ENCODE measurements around the gene CNTNAP2. TPM values are rescaled to one million over a fixed set of nuclear protein-coding genes. Genes with fewer than 3 reads are reported as not detected.

Gene CNTNAP2
- total RNA-seq, 4 donors from 2014 or later: not detected

DNA sequence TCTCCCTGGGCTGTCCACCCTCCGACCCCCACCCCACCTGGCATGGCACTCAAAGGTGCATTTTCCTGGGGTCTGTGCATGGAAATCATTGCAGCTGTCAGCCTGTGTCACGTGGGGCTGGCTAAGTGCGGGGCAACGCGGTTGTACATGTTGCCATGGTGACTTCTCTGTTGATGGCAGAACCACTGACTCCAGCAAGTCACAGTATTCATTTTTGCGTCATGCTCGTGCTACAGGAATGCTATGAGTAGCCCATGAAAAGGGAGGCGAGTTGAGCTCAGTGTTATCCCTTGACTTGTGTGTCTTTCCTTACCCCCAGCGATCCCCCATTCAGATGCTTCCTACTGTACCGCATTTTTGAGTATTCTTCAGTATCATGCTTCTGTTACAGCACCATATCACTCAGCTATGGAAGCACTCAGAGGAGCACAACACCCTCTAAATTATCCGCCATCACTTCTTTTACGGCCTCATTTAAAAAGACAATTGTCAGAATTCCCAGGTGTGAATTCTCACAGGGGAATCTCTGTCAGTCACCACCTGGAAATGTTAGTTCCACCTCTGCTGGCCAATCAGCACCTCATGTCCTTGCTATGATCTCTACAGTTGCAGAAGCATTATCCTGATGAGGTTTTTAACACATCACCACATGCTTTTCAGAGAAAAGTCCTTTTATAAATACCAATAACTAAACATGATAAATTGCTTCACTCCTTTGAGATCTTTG is 2279.6 kb downstream of the CNTNAP2 start:
- Histone ChIP-seq H3K27ac (no peak overlapping the region), H3K9me3 (no peaks in the 10 kb centered on the region), H3K36me3 (no peaks in the 10 kb centered on the region), H3K4me1 (no peaks in the 10 kb centered on the region), H3K4me3 (no peak overlapping the region), H3K27me3 (peaks cover 0 to 8% (median 0%) of the 10 kb centered on the region in 3 donors)
- intact Hi-C loops (cut with DNase I; ENCODE audit: low total_unique reads): no loop called here
- TF ChIP-seq POLR2A (IDR thresholded peaks at IDR 0.05): no peak
- TF ChIP-seq, protein P1, sequence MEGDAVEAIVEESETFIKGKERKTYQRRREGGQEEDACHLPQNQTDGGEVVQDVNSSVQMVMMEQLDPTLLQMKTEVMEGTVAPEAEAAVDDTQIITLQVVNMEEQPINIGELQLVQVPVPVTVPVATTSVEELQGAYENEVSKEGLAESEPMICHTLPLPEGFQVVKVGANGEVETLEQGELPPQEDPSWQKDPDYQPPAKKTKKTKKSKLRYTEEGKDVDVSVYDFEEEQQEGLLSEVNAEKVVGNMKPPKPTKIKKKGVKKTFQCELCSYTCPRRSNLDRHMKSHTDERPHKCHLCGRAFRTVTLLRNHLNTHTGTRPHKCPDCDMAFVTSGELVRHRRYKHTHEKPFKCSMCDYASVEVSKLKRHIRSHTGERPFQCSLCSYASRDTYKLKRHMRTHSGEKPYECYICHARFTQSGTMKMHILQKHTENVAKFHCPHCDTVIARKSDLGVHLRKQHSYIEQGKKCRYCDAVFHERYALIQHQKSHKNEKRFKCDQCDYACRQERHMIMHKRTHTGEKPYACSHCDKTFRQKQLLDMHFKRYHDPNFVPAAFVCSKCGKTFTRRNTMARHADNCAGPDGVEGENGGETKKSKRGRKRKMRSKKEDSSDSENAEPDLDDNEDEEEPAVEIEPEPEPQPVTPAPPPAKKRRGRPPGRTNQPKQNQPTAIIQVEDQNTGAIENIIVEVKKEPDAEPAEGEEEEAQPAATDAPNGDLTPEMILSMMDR (IDR thresholded peaks at IDR 0.05 in 4 of 5, conservative IDR thresholded peaks at IDR 0.05 in 1 of 5): no peak
- ATAC-seq (no peak), DNase-seq (no peak)
- in situ Hi-C loops (cut with MboI; ENCODE audit: low sequenced_read_pairs in 4 of 4): no loop called here

DNA sequence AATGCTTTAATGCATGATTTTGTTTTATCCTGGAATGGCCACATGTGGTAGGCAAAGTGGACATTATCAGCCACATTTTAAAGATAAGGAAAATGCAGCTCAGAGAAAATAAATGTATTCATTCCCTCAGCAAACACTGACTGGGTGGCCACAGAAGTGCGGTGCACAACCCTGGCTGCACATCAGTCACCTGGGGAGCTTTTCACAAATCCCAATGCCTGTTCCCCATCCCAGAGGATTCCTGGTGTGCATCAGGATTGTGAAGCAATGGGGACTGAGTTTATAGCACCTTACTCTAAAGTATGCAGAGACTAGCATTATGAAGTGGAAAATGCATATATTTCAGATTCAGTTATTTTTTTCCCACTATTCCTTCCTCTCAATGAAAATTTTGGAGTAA is 2280.5 kb downstream of the CNTNAP2 start:
- Histone ChIP-seq H3K27me3 (peaks cover 0 to 8% (median 0%) of the 10 kb centered on the region in 3 donors), H3K9me3 (no peaks in the 10 kb centered on the region), H3K36me3 (no peaks in the 10 kb centered on the region), H3K27ac (no peak overlapping the region), H3K4me3 (no peak overlapping the region), H3K4me1 (no peaks in the 10 kb centered on the region)
- ATAC-seq: no peak
- no peak for TF ChIP-seq POLR2A (IDR thresholded peaks at IDR 0.05)
- TF ChIP-seq, protein P1 (IDR thresholded peaks at IDR 0.05 in 4 of 5, conservative IDR thresholded peaks at IDR 0.05 in 1 of 5): no peak
- in situ Hi-C loops (cut with MboI; ENCODE audit: low sequenced_read_pairs in 4 of 4) (no loop called here), intact Hi-C loops (cut with DNase I; ENCODE audit: low total_unique reads) (no loop called here)
- no peak for DNase-seq

DNA sequence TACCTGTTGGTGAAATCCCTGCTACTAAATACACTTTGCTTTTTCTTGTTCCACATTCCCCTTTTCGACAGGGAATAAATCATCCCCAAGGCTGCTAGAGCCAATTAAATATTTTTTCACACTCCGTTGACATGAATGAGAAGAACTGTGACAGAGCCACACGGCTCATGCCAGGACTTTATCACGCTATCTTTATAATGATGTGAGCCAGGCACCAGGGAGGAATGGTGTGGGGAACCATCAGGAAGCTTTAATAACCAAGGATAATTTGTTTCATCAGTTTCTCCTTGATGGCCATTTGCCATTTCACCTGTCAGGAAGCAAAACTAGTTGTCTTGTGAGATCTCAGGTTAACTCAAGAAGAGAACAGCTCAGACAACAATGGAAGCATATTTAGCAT is 2280.9 kb downstream of the CNTNAP2 start:
- in situ Hi-C loops (cut with MboI; ENCODE audit: low sequenced_read_pairs in 4 of 4): no loop called here
- Histone ChIP-seq H3K27ac (no peak overlapping the region), H3K4me1 (no peaks in the 10 kb centered on the region), H3K27me3 (peaks cover 0 to 8% (median 0%) of the 10 kb centered on the region in 3 donors), H3K36me3 (no peaks in the 10 kb centered on the region), H3K4me3 (no peak overlapping the region), H3K9me3 (no peaks in the 10 kb centered on the region)
- DNase-seq: no peak
- TF ChIP-seq, protein P1 (IDR thresholded peaks at IDR 0.05 in 4 of 5, conservative IDR thresholded peaks at IDR 0.05 in 1 of 5): no peak
- TF ChIP-seq POLR2A (IDR thresholded peaks at IDR 0.05): no peak
- ATAC-seq: no peak
- intact Hi-C loops (cut with DNase I; ENCODE audit: low total_unique reads): no loop called here

DNA sequence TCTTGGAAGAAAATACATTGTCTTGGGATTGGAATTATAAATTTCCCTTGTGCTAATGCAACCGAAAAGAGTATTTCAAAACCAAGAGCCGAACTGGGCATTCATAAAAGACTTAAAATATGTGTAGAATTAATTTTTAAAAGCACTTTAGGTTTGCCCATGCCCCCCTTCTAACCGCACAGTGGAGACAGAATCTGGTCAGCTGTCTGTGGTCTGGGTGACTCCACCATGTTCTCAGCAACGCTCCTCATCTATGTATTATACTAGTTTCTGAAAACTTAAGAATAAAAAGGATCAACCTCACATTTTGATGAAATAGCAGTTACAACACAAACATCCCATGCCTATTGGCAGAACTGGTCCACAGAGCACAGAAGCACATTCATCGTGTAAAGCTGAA is 2281.4 kb downstream of the CNTNAP2 start:
- Histone ChIP-seq H3K27me3 (peaks cover 0 to 8% (median 0%) of the 10 kb centered on the region in 3 donors), H3K36me3 (no peaks in the 10 kb centered on the region), H3K27ac (no peak overlapping the region), H3K9me3 (no peaks in the 10 kb centered on the region), H3K4me3 (no peak overlapping the region), H3K4me1 (no peaks in the 10 kb centered on the region)
- TF ChIP-seq, protein P1 (IDR thresholded peaks at IDR 0.05 in 4 of 5, conservative IDR thresholded peaks at IDR 0.05 in 1 of 5): no peak
- TF ChIP-seq POLR2A (IDR thresholded peaks at IDR 0.05): no peak
- in situ Hi-C loops (cut with MboI; ENCODE audit: low sequenced_read_pairs in 4 of 4) (no loop called here), intact Hi-C loops (cut with DNase I; ENCODE audit: low total_unique reads) (no loop called here)
- no peak for DNase-seq
- ATAC-seq: no peak

Data from gastrocnemius medialis (tissue), 4 donors.